Measurements from ENCODE around the gene BARX1.
"Not testable (repeated sequence)": the region's sequence is repeated elsewhere in the genome, so short reads cannot be mapped to it uniquely, and the experiment has no call there.

The BARX1 gene

DNA sequence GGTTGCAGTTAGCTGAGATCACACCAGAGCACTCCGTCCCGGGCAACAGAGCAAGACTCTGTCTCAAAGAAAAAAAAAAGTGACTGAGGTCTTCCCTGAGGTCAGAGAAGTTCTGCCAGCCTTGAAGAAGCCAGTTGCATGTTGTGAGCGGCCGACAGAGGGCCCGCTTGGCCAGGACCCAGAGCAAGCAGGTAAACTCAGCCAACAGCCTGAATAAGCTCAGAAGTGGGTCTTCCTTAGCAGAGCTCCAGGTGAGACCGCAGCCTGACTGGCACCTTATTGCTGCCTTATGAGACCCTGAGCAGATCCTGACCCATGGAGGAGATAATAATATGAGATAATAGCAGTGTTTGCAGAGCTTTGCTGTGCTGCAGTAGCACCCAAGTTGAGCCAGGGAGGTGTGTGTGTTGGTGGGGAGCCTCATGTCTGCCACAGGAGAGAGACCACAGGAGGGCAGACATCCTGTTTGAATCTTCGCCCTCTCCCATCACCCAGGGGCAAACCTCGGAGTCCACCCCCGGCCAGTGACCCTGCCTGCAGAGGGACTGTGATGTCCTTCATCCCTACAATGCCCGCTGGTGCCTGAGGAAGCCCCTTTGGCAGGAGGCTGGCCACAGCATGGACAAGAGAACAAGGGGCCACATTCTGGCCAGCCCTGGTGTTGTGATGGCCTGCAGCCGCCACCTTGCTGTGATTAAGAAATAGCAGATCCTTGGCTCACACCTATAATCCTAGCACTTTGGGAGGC lies 10.8 kb upstream of the BARX1 start:
- DNase-seq = no peak

DNA sequence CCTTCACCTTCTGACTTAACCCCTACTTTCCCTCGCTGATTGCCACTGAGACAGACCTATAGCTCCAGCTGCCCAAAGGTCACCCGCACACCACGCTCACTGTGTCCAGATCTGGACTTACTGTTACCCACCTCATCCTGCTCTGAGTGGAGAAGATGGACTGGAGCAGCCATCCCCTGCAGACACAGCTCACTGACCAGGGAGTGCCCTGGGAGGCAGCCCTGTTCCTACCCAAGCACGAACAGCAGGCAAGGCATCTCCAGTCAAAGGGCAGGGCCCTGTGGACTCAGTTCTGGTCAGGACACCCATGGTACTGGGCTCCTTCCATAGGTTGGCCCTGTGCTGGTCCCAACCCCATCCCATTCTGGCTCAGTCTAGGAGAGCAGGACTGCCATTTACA lies 9.5 kb upstream of the BARX1 start:
- no peak for DNase-seq

DNA sequence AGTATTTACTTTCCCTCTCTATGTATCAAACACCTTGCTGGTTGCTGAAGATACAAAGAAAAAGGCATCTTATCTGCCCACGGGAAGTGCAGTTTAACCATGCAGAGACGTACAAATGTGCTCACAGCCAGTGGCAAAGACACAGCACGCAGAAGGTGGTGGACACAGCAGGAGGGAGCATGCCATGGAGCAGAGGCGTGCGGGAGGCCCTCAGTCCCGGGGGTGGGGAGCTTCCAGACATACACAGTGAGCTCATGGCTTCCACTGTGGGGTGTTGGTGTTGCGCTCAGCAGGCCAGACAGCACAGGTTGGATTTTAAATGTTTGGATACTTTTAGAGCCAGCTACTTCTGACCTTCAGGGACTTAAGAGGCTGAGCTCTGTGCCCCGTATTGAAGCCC lies 8.8 kb upstream of the BARX1 start:
- no peak for DNase-seq

DNA sequence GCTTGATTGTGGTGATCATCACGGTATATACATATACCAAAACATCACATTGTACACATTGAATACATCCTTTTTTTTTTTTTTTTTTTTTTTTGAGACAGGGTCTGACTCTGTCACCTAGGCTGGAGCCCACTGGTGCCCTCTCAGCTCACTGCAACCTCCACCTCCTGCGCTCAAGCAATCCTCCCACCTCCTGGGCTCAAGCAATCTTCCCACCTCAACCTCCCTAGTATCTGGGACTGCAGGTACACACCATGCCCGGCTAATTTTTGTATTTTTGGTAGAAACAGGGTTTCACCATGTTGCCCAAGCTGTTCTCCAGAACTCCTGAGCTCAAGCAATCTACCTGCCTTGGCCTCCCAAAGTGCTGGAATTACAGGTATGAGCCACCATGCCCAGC lies 8.3 kb upstream of the BARX1 start:
- not testable (repeated sequence) for DNase-seq

DNA sequence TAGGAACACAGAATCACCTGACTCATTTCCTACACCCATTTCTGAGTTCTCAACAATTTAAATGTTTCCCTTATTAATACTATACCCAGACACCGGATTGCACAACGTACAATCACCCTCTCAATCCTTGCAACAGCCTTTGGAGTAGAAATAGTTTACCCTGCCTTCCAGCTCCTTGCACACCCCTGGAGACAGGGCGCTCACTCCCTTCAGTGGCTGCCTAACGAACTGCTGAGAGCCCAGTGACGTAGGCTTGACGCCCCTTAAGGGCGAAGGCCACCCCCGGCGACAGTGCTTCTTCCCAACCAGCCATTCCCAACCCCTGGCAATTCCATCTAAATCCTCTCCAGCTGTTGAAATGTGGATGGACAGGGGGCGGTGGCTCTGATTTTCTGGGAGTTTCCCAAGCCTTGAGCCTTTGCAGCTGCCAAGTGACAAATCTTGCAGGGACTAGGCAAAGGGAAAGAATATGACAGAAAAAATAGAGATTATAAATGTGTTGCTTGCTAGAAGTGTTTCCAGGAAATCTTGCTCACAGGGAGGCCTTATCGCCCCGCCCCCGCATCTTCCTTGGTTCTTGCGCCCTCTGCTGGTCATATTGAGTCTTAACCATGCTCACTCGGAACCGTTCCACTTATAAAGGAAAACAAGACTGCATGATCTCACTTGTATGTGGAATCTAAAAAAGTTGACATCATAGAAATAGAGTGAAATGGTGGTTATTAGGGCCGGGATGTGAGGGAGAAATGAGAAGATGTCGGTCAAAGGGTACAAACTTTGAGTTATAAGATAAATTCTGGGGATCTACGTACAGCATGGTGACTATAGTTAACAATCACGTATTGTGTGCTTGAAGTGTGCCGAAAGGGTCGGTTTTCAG lies 7.6 kb upstream of the BARX1 start:
- peak; percentile 97 for DNase-seq

DNA sequence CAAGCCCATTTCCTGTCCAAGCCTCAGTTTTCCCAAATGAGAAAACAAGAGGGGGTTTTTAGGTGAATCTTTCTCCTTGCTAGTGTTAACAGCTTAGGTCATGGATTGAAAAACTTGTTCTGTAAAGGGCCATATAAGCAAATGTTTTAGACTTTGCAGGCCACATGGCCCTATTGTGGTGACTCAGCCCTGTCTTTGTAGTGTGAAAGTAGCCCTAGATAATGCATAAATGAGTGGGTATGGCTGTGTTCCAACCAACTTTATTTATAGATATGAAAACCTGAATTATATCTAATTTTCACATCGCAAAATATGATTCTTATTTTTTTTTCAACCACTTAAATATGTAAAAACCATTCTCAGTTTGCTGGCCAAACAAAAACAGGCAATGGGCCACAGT lies 6.9 kb upstream of the BARX1 start:
- no peak for DNase-seq

DNA sequence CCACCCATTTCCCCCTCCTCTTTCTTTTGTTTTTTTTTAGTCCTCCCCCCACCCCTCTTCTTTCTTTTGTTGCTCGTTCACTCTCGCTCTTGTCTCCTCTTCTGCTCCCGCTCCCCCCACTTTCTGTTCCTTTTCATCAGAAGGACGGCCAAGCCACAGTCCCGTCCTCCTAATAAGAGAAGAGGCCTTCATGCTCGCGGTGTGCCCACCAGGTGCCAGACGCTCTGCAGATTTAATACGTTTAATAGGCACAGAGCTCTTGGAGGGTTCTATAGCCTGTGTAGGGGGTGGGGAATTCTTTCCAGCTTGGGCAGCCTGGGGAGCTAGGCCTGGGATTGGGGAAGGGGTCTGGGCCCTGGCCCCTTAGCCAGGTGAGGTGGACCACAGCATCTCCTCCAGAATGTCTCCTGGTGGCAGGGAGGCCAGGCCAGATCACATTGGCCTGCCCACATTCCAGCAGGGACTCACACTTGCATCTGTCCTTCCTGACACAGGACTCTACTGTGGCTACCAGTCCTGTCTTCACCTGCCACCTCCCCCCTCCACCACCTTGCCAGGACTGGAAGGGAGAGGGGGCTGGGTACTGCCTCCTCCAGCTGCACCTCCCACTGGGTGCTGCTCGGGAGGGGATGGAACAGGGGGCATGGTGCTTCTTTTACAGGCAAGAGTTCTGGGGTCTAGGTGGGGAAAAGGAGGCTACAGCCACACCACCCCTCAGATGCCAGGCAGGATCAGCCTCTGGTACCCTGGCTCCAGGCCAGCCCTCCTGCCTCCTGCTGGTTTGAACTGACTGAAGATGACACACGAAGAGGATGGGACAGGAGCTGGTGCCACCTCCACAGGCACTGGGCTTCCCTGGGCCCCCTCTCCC lies 6.1 kb upstream of the BARX1 start:
- DNase-seq = peak; percentile 10

DNA sequence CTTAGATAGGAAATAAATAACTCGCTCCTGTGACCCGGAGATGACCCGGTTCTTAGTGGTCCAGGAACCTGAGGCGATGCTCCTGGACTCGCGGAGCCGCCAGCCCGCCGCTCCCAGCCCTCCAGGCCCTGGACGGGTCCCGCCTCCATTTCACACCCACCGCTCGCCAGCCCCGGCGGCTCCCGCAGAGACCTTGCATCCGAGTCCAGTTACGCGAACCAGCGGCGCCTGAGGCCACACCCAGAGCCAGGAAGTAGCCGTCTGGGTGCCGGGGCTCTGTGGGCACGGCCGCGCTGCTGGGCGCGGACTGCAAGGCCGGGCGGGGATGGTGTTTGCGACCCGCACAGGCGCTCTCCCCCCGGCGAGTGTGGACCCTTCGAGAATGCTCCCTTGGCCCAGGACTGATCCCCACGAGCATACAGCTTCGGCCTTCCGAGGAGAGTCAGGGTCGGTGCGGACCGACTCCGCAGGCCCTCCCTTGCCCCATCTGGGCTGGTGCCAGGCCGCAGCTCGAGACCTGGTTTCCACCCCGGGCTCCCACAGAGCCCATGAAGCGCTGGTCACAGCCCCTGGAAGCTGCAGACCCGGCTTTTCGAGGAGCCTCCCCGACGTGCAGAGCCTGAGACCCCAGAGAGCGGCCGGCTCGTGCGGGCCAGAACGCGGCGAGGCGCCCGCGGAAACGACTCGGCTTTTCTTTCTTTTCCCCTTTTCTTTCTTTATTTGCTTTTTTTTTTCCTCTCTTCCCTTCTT lies 5.2 kb upstream of the BARX1 start:
- DNase-seq = peak; percentile 61

DNA sequence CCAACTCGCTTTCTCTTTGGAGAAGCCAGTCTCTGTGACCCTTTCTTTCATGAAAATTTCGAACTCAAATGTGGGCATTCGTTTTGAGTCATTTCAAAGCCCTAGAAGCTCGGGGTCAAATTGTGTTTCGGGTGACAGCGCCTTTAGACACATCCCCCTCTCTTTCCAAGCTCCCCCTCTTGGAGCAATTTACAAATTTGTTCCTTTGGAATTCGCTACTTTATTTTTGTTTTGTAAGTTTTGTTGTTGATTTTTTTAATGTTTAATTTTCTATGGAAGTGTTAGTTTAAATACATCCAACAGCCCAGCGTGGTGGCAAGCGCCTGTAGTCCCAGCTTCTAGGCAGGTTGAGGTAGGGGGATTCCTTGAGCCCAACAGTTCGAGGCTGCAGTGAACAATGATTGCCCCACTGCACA lies 4.6 kb upstream of the BARX1 start:
- peak; percentile 74 for DNase-seq

DNA sequence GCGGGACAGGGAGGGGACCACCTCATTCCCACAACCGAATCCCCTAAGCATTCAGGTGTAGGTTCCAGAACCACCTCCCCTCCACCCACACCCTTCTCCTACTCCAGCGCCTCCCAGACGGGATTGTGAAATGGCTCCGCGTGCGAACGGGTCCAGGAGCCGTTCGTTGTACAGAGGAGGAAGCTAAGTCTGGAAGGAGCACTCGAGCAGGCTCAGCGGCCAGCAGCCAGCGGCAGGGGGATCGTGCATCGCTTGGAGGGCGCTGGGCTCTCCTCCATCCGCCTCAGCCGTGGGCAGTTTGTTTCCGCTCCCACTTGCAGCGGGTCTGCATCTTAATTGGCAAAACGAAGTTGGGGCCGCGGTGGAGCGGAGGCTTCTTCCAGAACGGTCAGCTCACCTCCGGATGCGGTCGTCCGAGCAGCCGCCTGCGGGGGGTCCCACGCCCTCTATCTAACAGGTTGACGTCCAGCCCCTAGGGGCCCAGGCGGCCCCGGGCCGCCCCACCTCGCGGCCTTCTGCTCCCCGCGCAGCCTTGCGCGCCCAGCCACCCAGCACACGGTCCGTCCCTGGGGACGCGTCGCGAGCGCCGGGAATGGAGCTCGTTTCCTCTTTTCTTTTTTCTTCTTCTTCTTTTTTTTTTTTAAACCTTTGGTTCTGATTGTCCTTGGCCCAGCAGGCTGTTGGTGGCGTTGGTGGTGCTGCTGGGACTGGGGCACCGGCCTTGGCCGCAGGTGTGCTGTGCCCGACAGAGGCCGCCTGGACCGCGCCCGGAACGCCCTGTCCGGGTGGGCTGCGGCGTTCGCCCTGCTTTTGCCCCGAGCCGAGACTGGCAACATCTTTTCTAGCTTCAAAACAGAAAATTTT lies 3.9 kb upstream of the BARX1 start:
- DNase-seq = peak; percentile 81

DNA sequence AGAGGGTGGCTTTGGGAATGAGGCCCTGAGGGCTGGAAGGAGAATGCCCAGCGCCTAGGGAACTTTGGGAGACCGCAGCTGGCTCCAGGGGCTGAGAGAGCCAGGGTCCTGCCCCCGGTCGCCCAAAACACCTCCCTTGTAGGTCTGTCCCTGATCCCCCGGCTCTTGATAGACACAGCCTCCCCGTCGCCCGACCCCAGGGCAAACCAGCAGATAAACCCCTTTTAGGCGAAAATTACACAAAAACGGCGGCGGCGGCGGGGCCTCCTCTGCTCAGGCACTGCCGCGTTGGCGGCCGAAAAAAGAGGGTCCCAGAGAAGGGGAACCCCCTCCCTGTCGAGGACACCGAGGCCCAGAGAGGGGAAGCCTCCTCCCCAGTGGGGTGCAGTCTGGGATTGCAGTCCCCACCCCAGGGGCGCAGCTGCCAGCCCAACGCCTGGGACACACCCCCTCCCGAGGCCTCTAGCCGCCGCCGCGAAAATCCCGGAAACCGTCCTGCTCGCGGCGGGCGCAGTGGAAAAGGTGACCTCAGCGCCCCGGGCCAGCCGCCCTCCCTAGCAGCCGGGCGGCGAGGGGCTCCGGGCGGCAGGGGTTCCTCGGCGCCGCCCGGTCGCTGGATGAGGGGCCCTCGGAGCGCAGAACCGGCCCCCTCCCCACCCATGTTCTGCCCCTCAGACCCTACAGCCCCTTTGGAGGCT lies 3.1 kb upstream of the BARX1 start:
- peak; percentile 69 for DNase-seq

DNA sequence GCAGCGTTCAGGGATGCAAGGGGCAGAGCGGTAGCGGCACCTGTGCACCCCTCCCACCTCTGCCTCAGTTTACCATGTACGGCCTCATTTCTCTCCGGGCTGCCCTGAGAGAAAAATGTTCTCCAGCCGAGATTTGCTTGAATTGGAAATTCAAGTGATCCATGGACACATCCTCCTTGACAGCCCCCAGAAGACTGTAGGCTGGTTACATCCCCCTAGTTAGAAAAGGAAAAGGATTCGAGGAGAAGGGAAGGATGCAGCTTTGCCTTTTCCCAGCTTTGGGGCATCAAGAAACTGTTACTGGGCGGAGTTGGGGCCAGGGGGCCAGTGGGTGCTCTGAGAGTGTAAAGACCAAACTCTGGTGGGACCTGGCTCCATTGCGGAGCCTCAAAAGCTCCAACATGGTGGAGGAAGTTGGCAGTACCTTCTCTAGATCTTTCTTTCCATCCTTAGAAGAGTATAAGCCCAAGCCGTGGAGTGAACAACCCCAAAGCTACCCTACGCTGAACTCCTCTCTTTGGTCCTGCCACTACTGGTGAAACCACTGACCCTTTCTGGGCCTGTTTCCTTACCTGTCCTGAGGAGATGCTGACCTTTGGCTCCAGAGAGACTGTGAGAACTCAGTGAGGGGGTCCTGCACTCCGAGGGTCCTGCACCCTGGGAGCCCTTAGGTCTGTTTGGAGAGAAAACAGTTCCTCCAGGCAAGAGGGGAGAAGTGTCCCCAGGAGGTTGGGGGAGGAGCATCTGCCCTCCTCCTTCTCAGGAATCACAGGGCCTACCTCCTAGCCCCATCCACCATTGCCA lies 1.0 kb upstream of the BARX1 start:
- DNase-seq = peak; percentile 2

DNA sequence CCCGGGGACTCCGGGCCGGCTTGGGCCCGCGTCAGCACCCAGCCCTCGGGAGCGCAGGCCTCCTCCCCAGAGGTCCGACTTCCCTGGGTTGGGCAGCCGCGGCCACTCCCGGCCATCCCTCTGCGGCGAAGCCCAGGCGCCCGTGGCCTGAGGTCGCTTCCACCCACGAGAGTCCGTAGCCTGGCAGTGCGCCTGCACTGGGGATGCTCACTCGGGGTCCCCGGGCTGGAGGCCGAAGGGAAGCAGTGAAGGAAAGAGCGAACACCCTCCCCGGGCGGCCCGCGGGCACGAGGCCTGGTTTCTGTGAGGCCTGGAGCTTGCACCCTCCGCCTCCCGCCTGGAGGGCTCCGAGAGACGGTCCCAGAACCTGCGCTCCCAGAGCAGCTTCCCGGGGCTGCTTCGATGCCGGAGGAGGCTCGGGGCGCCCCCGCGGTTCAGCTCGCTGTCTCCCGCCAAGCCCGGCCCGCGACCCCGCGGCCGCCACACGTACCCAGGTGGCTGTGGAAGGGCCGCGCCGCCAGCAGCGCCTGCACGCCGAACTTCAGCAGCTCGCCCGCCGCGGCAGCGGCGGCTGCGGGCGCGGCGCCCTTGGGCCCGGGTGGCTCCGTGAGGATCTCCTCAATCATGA lies 607 bp downstream of the BARX1 start:
- DNase-seq = peak; percentile 68

DNA sequence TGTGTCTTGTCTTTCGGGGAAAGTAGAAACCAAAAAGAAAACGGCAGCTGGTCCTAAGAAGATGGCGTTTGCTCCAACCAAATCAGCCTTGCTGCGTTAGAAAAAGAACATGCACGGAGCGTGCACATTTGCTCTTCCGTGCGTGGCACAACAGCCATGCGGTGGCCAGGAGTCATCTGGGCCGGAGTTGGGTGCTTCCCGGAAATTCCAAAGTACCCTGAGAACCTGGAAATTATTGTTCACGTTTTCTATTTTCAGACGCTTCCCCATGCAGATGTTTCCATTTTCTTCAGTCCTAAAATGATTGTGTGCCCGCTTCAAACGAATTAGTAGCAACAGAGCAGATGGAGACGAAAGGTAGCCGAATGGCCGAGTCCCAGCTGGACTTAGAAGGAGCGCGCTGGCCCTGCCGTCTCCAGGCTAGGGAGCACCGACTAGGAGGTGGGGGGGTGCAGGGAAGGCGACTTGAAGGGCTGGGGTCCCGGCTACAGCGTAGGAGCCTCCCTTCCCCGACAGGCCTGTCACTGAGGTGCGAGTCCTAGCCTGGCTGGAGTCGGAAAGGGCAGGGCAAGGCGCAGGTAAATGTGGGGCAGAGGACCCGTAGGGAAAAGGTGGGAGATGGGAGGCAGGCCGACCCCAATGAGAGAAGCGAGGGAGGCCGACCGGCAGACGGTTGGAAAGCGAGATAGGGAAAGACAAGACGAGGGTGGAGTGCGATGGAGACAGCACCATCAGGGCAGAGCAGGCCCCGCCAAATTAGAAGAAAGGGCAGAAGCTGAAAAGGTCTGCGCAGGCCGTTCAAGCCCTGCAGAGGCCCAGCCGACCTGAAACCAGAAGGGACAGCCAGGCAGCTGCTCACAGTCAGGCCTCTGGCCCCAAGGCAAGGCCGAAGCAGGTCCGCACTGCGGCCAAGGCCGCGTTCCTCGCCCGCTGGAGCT lies 1.4 kb downstream of the BARX1 start:
- peak; percentile 47 for DNase-seq

DNA sequence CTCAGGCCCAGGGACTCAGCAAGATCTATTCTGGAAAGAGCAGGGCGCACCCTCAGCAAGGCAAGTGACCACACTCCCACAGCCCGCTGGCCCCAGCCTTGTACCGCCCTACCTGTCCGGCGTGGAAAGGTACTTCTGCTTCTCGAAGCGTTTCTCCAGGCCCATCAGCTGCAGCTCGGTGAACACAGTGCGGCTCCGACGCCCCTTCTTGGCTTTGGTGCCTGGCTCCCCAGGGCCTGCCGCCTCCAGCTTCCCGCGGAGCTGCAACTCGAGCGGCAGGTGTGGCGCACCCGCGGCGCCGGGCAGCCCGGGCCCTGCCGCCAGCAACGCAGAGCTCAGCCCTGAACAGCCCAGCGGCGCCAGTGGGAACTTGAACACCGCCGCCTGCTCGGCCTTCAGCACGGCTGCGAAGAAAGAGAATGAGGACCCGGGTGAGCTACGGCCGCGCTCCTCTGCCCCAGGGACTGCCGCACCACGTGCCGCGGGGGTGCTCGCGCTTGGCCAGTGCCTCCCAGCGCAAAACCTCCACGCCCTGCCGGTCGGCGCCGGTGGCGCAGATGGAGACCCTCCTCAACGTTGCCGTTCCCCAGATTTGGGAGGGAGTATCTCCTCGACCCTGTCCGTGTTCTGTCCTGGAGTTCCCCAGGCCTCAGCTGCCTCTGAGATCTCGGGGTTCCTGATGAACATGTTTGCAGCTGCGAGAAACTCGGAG lies 2.2 kb downstream of the BARX1 start:
- peak; percentile 71 for DNase-seq

DNA sequence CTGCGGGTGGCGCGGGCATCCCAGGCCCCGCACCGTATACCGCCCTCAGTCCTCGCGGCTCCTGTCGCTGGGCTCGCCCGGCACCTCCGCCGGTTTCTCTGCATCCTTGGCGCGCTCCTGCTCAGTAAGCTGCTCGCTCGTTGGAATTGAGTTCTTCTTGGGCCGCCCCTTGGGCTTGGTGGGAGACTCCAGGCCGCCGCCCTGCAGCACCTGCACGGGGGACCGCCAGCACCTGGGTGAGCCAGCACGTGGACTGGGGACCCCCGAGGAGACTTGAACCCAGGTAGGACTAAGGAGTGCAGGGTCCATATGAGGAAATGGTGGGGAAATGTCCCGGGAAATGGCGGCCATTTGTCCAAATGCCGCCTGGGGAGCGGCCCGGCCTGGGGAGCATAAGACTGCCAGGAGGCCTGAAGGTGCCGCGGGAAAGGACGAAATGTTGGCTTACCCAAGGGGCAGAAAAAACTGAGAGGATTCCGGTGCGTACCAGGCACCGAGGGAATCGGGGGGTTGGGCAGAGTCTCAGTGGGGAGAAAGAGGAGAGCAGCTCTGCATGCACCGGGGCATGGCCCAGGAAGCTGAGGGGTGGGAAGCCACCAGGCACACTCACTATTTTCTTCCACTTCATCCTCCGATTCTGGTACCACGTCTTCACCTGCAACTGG lies 2.9 kb downstream of the BARX1 start:
- DNase-seq = peak; percentile 43

DNA sequence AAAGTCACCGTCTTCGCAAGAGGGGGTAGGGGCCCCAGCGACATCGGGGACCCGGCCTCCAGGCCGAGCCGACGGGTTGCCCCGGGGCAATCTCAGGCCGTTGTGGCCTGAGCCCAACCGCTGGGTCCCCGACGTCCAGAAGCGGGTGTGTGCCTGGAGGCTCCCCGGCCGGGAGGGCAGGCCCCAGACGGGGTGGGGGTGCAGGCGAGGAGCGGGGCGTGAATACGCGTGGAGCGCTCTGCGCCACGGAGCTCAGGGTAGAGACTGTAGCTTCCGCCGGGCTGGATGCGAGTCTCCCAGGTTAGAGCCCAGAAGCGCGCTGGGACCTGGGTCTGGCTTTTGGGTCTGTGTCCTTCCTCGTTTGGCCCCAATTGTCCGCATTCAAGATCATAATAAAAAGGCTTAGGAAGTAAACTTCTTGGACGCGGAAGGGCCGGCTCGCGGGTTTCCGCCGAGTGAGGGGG lies 3.5 kb downstream of the BARX1 start:
- DNase-seq = peak; percentile 43

All from eye (tissue), 1 donor.